Keratinocyte (primary cell): ENCODE results near the gene JOSD1. TPM values are rescaled to one million over a fixed set of nuclear protein-coding genes. Genes with fewer than 3 reads are reported as not detected.

ENCODE experiments used
- DNase-seq: peaks from one replicate; pipeline ENCODE4 v3.0.0-alpha.2; 2011; ENCODE audit warnings: low read depth, missing footprints, low spot score
- FAIRE-seq: peaks from 2 replicates; lab custom pipeline; 2011; peaks lifted over from hg19 to GRCh38; lab: Jason Lieb, UNC
- H2AFZ ChIP-seq: 2 replicates; pipeline ENCODE4 v1.6.0; 2012; ENCODE audit warnings: low read length, control low read depth, inconsistent platforms; ENCODE audit not compliant: control insufficient read depth
- H3K27ac ChIP-seq: 2 replicates; pipeline ENCODE4 v1.5.1; 2011; ENCODE audit warnings: low read length; ENCODE audit not compliant: control insufficient read depth, insufficient read depth
- H3K27me3 ChIP-seq: 3 replicates; pipeline ENCODE4 v1.6.0; 2011; ENCODE audit warnings: low read length; ENCODE audit not compliant: control insufficient read depth, insufficient read depth; ENCODE audit errors: extremely low read depth
- H3K36me3 ChIP-seq, 2 experiments: 2 replicates in 1 of 2; 3 replicates in 1 of 2; pipeline ENCODE4 v1.5.1; 2011; ENCODE audit warnings: low read length in 2 of 2, mild to moderate bottlenecking in 1 of 2; ENCODE audit not compliant: control insufficient read depth in 2 of 2, insufficient read depth in 2 of 2; ENCODE audit errors: extremely low read depth in 1 of 2
- H3K4me1 ChIP-seq: 3 replicates; pipeline ENCODE4 v1.5.1; 2011; ENCODE audit warnings: low read length; ENCODE audit not compliant: control insufficient read depth, insufficient read depth; ENCODE audit errors: extremely low read depth
- H3K4me2 ChIP-seq: 3 replicates; pipeline ENCODE4 v1.6.0; 2011; ENCODE audit warnings: low read depth, low read length; ENCODE audit not compliant: control insufficient read depth, insufficient read depth; ENCODE audit errors: extremely low read depth
- H3K4me3 ChIP-seq, 3 experiments: fragments of 200-600 bp in 1 of 3; sonication (generic) in 1 of 3; 2 replicates in 2 of 3; 3 replicates in 1 of 3; pipeline ENCODE4 v1.5.1; 2011 to 2016; ENCODE audit warnings: low read length in 3 of 3, mild to moderate bottlenecking in 3 of 3, control low read depth in 2 of 3, inconsistent platforms in 1 of 3, low read depth in 1 of 3, mixed read lengths in 1 of 3, mixed run types in 1 of 3, moderate library complexity in 1 of 3; ENCODE audit not compliant: control insufficient read depth in 2 of 3, insufficient read depth in 2 of 3; ENCODE audit errors: extremely low read depth in 1 of 3
- H3K79me2 ChIP-seq: 2 replicates; pipeline ENCODE4 v1.6.0; 2012; ENCODE audit warnings: low read length; ENCODE audit not compliant: control insufficient read depth, insufficient read depth
- H3K9ac ChIP-seq: 3 replicates; pipeline ENCODE4 v1.6.0; 2011; ENCODE audit warnings: low read length; ENCODE audit not compliant: control insufficient read depth, insufficient read depth; ENCODE audit errors: extremely low read depth
- H3K9me1 ChIP-seq: 3 replicates; pipeline ENCODE4 v1.6.0; 2011; ENCODE audit warnings: low read length; ENCODE audit not compliant: control insufficient read depth, insufficient read depth; ENCODE audit errors: extremely low read depth
- H3K9me3 ChIP-seq: 2 replicates; pipeline ENCODE4 v1.5.1; 2012; ENCODE audit warnings: low read depth, low read length; ENCODE audit not compliant: control insufficient read depth
- H4K20me1 ChIP-seq: 3 replicates; pipeline ENCODE4 v1.6.0; 2011; ENCODE audit warnings: low read length; ENCODE audit not compliant: control insufficient read depth, insufficient read depth; ENCODE audit errors: extremely low read depth
- CTCF ChIP-seq, 3 experiments: IDR thresholded peaks in 1 of 3; conservative IDR thresholded peaks in 1 of 3; optimal IDR thresholded peaks in 1 of 3; 2 replicates in 2 of 3; 3 replicates in 1 of 3; pipeline versions ENCODE3 to v1.5.1; 2011; ENCODE audit warnings: low read length in 3 of 3, mild to moderate bottlenecking in 3 of 3, moderate library complexity in 2 of 3, control low read depth in 1 of 3, inconsistent platforms in 1 of 3; ENCODE audit not compliant: insufficient read depth in 2 of 3; ENCODE audit errors: extremely low read depth in 1 of 3
- EZH2 ChIP-seq: IDR thresholded peaks from one replicate; pipeline ENCODE4 v1.6.1; 2012; ENCODE audit warnings: inconsistent platforms, mild to moderate bottlenecking, low read length, moderate library complexity
- dilution Hi-C: fragments of 300-500 bp; cut with MboI; formaldehyde crosslinking; loops from one replicate; pipeline ENCODE4 v1.7.0; 2020; ENCODE audit warnings: low sequenced_read_pairs; ENCODE audit not compliant: extremely low pct_ligation_motif_present
- polyA plus RNA-seq, 5 experiments: library from polyadenylated mRNA; depleted of rRNA in 3 of 5; stranded (reverse) in 3 of 5; stranded (forward) in 1 of 5; unstranded in 1 of 5; fragments of >200 nt; gene quantifications; 1 replicate in 1 of 5; 2 replicates in 3 of 5; 3 replicates in 1 of 5; pipeline versions ENCODE4 v1.2.1 to v1.2.3, GENCODE V29; 2011 to 2012; ENCODE audit warnings: missing spikeins in 2 of 5, low read depth in 1 of 5, low replicate concordance in 1 of 5

The JOSD1 gene
- polyA plus RNA-seq, 1 donor (not counting 4 experiments of a cell fraction or from before 2014, with no cell fraction given), result 32.6 TPM

DNA sequence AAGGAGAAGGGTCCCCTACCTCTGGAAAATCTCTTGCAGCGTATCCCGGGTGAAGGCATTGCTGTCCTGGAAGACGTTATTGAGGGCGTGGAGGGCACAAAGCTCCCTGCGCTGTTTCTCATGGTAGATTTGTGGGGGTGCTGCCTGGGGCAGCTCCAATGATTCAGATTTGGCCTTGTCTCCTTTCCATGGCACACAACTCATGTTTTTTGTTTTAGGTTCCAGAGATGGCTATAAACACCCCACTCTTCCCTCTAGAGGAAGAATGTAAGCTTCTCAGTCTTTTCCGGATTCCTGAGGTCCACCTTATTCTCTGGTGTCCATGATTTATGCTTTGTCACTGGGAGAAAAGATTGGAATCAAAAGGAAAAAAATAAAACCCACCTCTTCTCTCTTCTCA, 959 bp downstream of the JOSD1 start:
- Histone ChIP-seq H3K79me2 (peaks cover 47% of the 10 kb centered on the region), H3K4me3 (peak overlapping the region; percentile 68 to 81 (median 74)), H3K27ac (peak overlapping the region; percentile 94), H3K27me3 (no peaks in the 10 kb centered on the region), H3K4me2 (peak overlapping the region; percentile 89), H3K9me3 (no peaks in the 10 kb centered on the region), H3K9me1 (no peaks in the 10 kb centered on the region), H3K9ac (peak overlapping the region; percentile 93), H2AFZ (no peak overlapping the region), H3K36me3 (peaks cover 0 to 8% of the 10 kb centered on the region in 2 experiments), H3K4me1 (peaks cover 49% of the 10 kb centered on the region), H4K20me1 (no peaks in the 10 kb centered on the region)
- no peak for FAIRE-seq
- dilution Hi-C loops, result no loop called here
- TF ChIP-seq EZH2 (no peak), CTCF (optimal IDR thresholded peaks at IDR 0.05 in 1 of 3, IDR thresholded peaks at IDR 0.05 in 1 of 3, conservative IDR thresholded peaks at IDR 0.05 in 1 of 3; ENCODE audit: extremely low read depth in 1 of 3, insufficient read depth in 2 of 3, low read length in 3 of 3) (no peak)
- no peak for DNase-seq

GRCh38 chr22:38699143-38699542, 1.6 kb downstream of the JOSD1 start:
- Histone ChIP-seq H3K4me1 (peaks cover 45% of the 10 kb centered on the region), H2AFZ (no peak overlapping the region), H3K27ac (peak overlapping the region; percentile 94), H3K4me3 (peak overlapping the region; percentile 68 to 81 (median 74)), H3K9me3 (no peaks in the 10 kb centered on the region), H3K4me2 (peak overlapping the region; percentile 89), H3K27me3 (no peaks in the 10 kb centered on the region), H3K9ac (peak overlapping the region; percentile 93), H4K20me1 (no peaks in the 10 kb centered on the region), H3K79me2 (peaks cover 52% of the 10 kb centered on the region), H3K9me1 (no peaks in the 10 kb centered on the region), H3K36me3 (peaks cover 1 to 11% of the 10 kb centered on the region in 2 experiments)
- TF ChIP-seq EZH2, result no peak
- no peak for TF ChIP-seq CTCF (optimal IDR thresholded peaks at IDR 0.05 in 1 of 3, IDR thresholded peaks at IDR 0.05 in 1 of 3, conservative IDR thresholded peaks at IDR 0.05 in 1 of 3; ENCODE audit: extremely low read depth in 1 of 3, insufficient read depth in 2 of 3, low read length in 3 of 3)
- dilution Hi-C loops, result no loop called here
- FAIRE-seq (no peak), DNase-seq (no peak)
